NCI-H2081 treated with DMSO at 0.1 percent for 48 hours (cell line): ENCODE data around the gene PTGER3.
"Not testable (repeated sequence)": the region's sequence is repeated elsewhere in the genome, so short reads cannot be mapped to it uniquely, and the experiment has no call there.

Experiments used
- DNase-seq: peaks from one replicate; lab custom pipeline; 2025; lab: John Stamatoyannopoulos, UW

Gene PTGER3

DNA sequence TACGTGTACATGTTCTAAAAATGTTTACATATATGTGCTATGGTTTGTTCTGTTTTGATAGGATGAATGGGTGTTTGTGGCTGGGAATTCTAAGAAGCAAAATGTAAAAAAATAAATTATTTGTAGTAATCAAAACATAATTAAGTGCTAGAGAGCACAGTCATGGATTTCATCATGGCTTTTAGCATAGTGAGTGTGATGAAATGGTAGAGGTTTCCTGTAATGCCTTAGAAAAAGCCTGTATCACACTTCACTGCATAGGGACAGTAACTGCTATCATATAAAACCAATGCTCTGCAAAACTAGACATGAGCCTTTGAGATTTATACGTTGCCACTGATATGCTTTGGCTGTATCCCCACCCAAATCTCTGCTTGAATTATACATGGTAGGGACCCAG is 99.8 kb downstream of the PTGER3 start:
- no peak for DNase-seq

DNA sequence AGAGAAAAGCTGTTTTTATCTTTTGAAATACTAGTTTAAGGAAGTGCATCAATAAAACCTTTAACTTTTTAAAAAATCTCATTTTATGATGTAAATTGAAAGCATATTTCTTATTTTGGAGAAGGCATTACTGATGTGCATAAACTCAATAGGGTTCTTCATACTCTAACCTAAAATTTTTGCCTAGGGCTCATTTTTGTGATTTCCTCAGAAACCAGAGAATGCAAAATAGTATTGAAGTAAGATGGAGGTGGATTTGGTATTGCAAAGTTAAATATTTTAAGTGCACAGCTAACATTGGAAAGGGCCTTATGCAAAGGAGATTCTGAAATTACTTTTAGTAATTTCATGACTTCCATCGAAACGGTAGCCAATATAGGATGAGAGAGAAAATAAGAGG is 101.9 kb downstream of the PTGER3 start:
- DNase-seq, result no peak

GRCh38 chr1:70945251-70945650 is 102.4 kb downstream of the PTGER3 start:
- DNase-seq, result no peak

GRCh38 chr1:70941563-70941962 is 106.1 kb downstream of the PTGER3 start:
- no peak for DNase-seq

- DNase-seq, result not testable (repeated sequence)
Observed at GRCh38 chr1:70940398-70940797, 107.2 kb downstream of the PTGER3 start.

DNA sequence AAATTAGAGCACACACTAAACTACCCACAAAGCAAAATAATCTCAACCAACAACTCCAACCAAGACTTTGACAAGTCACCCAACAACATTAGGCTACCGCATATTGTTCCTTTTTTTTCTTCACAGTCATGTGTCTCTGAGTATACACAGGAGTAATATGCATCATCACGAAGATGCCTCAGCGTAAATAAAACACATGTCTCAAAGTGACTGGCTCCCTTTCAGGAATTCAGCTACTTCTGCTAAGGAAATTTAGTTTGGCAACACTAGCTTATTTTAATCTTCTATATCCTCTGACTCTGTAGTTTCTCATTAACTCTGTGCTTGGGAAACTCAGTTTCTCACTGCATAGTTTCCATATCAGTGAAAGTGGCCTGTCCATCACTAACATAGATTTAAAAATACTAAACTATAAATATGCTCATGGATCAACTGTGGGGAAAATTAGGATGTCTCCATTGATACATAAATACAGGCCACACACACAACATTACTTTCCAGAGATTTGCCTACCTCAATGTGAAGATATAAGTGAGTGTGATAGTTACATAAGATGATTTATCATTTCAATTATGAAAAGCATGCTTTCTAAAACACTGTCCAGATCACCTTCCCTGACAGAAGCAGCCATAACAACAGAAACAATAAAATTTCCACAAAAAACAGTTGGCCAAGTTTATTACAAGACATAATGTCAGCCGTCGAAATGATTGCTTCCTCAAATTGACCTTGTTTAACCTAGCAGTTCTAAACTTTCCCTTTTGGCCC is 113.2 kb downstream of the PTGER3 start:
- DNase-seq, result no peak

GRCh38 chr1:70930062-70930461 is 117.6 kb downstream of the PTGER3 start:
- DNase-seq, result no peak

DNA sequence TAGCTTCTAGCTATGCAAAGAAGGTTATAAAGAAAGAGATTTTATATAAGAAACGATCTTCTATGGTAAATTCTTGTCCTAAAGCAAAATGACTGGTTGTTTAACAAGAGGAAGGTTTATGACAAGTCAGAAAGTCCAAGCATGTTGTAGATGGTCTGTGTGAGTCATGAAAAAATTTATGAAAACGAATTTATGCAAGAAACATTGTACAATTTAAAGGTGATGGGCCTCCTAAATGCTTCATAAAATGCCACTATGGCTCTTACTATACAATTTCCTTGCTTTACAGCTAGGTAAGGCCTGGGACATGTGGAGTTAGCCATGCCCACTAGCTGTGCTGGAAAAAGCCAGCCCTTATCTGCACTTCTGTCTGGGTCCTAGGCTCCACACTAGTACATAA is 125.4 kb downstream of the PTGER3 start:
- no peak for DNase-seq
